ENCODE results near the gene GUK1.
"Not testable (repeated sequence)": the region's sequence is repeated elsewhere in the genome, so short reads cannot be mapped to it uniquely, and the experiment has no call there.

GUK1 gene

GRCh38 chr1:228105270-228105995, 34.6 kb upstream of the GUK1 start:
- no peak for DNase-seq

GRCh38 chr1:228105996-228106799, 33.9 kb upstream of the GUK1 start:
- no peak for DNase-seq

- no peak for DNase-seq
These were observed 33.4 kb upstream of the GUK1 start for GRCh38 chr1:228106800-228107054.

GRCh38 chr1:228107636-228108035, 32.4 kb upstream of the GUK1 start:
- no peak for DNase-seq

- no peak for DNase-seq
These were observed 31.9 kb upstream of the GUK1 start for GRCh38 chr1:228108055-228108690.

- DNase-seq = no peak
These were observed 31.4 kb upstream of the GUK1 start for GRCh38 chr1:228108742-228109072.

GRCh38 chr1:228109073-228109961, 30.8 kb upstream of the GUK1 start, which contains the start of gene MRPL55:
MRPL55 (minus strand) TSS chr1:228109299; CDS start chr1:228108260, 1,039 bp downstream.
- peak; percentile 98 for DNase-seq

GRCh38 chr1:228109962-228110488, 30.1 kb upstream of the GUK1 start:
- DNase-seq = no peak

GRCh38 chr1:228110556-228110955, 29.5 kb upstream of the GUK1 start:
- no peak for DNase-seq

GRCh38 chr1:228111315-228111714, 28.8 kb upstream of the GUK1 start:
- not testable (repeated sequence) for DNase-seq

- no peak for DNase-seq
These were observed 27.9 kb upstream of the GUK1 start for GRCh38 chr1:228112167-228112566.

- DNase-seq = no peak
These were observed 27.5 kb upstream of the GUK1 start for GRCh38 chr1:228112617-228113016.

- DNase-seq = no peak
These were observed 25.3 kb upstream of the GUK1 start for GRCh38 chr1:228114827-228115226.

GRCh38 chr1:228117335-228117734, 22.7 kb upstream of the GUK1 start:
- DNase-seq = no peak

- no peak for DNase-seq
These were observed 22.0 kb upstream of the GUK1 start for GRCh38 chr1:228118040-228118439.

GRCh38 chr1:228120351-228120750, 19.7 kb upstream of the GUK1 start:
- DNase-seq = no peak

- no peak for DNase-seq
These were observed 19.1 kb upstream of the GUK1 start for GRCh38 chr1:228120857-228121489.

- no peak for DNase-seq
These were observed 17.1 kb upstream of the GUK1 start for GRCh38 chr1:228122921-228123441.

GRCh38 chr1:228123505-228123904, 16.6 kb upstream of the GUK1 start:
- no peak for DNase-seq

GRCh38 chr1:228125185-228125584, 14.9 kb upstream of the GUK1 start:
- DNase-seq = no peak

GRCh38 chr1:228131766-228132165, 8.3 kb upstream of the GUK1 start:
- DNase-seq = no peak

GRCh38 chr1:228134591-228134990, 5.5 kb upstream of the GUK1 start:
- no peak for DNase-seq
